Kidney (tissue), 14 donors: ENCODE results near the gene LARP1. TPM values are rescaled to one million over a fixed set of nuclear protein-coding genes. Genes with fewer than 3 reads are reported as not detected.

Experiments used
- DNase-seq, 5 donors: peaks; one replicate each; pipeline ENCODE4 v3.0.0-alpha.2; 2013 to 2020
- FAIRE-seq: peaks from 2 replicates; lab custom pipeline; 2012; peaks lifted over from hg19 to GRCh38; lab: Jason Lieb, UNC
- H3K27ac ChIP-seq, 2 donors: one replicate each; pipeline ENCODE4 v1.7.0; 2013; ENCODE audit warnings: low read depth in 2 of 2, low read length in 2 of 2, inconsistent platforms in 1 of 2
- H3K27me3 ChIP-seq: one replicate; pipeline ENCODE4 v1.7.1; 2013; ENCODE audit warnings: low read length, inconsistent platforms; ENCODE audit not compliant: control insufficient read depth, insufficient read depth
- H3K36me3 ChIP-seq, 3 donors: one replicate each; pipeline versions ENCODE4 v1.7.0 to v1.7.1; 2013; ENCODE audit warnings: low read length in 3 of 3, control low read depth in 1 of 3, inconsistent platforms in 1 of 3; ENCODE audit not compliant: insufficient read depth in 3 of 3, control insufficient read depth in 2 of 3
- H3K4me1 ChIP-seq, 3 donors: one replicate each; pipeline versions ENCODE4 v1.7.0 to v1.7.1; 2013; ENCODE audit warnings: low read length in 3 of 3, inconsistent platforms in 1 of 3, low read depth in 1 of 3; ENCODE audit not compliant: control insufficient read depth in 2 of 3, insufficient read depth in 2 of 3
- H3K4me3 ChIP-seq, 3 donors: one replicate each; pipeline versions ENCODE4 v1.7.0 to v1.8.1; 2013; ENCODE audit warnings: low read length in 3 of 3, control low read depth in 1 of 3, inconsistent platforms in 1 of 3
- H3K9ac ChIP-seq, 3 donors: one replicate each; pipeline versions ENCODE4 v1.7.0 to v1.7.1; 2013; ENCODE audit warnings: low read length in 3 of 3, control low read depth in 1 of 3, inconsistent platforms in 1 of 3
- H3K9me3 ChIP-seq, 3 donors: one replicate each; pipeline versions ENCODE4 v1.7.0 to v1.7.1; 2013; ENCODE audit warnings: low read length in 3 of 3, control low read depth in 1 of 3, inconsistent platforms in 1 of 3; ENCODE audit not compliant: control insufficient read depth in 2 of 3, insufficient read depth in 1 of 3
- intact Hi-C: fragments of 100-400 bp; cut with DNase I; formaldehyde crosslinking; loops from one replicate; pipeline ENCODE4 v1.11.1; 2022
- polyA plus RNA-seq: library from polyadenylated mRNA; stranded (reverse); fragments of 350-450 nt; fragmentation: Illumina TruSeq; extraction: RNeasy Lipid Tissue Mini Kit (QIAGEN cat#74804); gene quantifications from one replicate; pipeline ENCODE4 v1.2.3, GENCODE V29; 2014; ENCODE audit warnings: low read depth, low replicate concordance; ENCODE audit not compliant: insufficient read depth
- total RNA-seq: library from RNA; stranded (reverse); fragmentation: NEBNext Ultra II Directional; extraction: Animal tissue kit (Norgen Biotek cat#: 25700); gene quantifications from one replicate; pipeline ENCODE4 v1.2.1, GENCODE V29; 2021
- TF ChIP-seq, protein P1 (sequence below): IDR thresholded peaks from 3 replicates; pipeline ENCODE4 v1.5.1; 2012; ENCODE audit warnings: mild to moderate bottlenecking, moderate library complexity, borderline replicate concordance; ENCODE audit not compliant: insufficient read depth; ENCODE audit errors: extremely low read depth
- donor health status: control.
- donor health status: control.
- donor health status: control.
- donor health status: control.
- donor health status: control.
- donor health status: DM: yes; HTN: yes; CAD: no.
- donor health status: Normal renal cell carcinoma (clear cell type).

Gene LARP1
- total and polyA plus RNA-seq, 2 donors from 2014 or later: 25.2 to 155 TPM

DNA sequence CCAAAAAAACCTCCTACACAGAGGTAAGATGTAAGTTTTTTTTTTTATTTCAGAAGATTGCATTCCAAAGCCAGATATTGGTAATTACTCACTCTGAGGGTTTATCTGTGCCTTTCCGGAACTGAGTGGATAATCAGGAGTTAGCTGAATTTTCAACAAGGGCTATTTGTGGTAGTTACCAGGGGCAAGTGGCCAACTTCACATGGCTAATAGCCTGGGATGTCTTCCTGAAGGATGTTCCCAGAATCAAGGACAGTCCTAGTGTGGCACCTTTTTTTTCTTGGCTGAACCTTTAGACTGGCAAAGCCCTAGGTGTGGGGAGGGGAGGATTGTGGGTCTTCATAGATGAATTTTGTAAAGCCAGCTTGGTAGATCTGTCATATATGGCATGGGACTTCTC is 7.1 kb downstream of the LARP1 start:
- TF ChIP-seq, protein P1, sequence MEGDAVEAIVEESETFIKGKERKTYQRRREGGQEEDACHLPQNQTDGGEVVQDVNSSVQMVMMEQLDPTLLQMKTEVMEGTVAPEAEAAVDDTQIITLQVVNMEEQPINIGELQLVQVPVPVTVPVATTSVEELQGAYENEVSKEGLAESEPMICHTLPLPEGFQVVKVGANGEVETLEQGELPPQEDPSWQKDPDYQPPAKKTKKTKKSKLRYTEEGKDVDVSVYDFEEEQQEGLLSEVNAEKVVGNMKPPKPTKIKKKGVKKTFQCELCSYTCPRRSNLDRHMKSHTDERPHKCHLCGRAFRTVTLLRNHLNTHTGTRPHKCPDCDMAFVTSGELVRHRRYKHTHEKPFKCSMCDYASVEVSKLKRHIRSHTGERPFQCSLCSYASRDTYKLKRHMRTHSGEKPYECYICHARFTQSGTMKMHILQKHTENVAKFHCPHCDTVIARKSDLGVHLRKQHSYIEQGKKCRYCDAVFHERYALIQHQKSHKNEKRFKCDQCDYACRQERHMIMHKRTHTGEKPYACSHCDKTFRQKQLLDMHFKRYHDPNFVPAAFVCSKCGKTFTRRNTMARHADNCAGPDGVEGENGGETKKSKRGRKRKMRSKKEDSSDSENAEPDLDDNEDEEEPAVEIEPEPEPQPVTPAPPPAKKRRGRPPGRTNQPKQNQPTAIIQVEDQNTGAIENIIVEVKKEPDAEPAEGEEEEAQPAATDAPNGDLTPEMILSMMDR: no peak
- intact Hi-C loops: no loop called here
- no peak overlapping the region for H3K27ac ChIP-seq
- H3K9me3 ChIP-seq: no peaks in the 10 kb centered on the region
- peaks cover 3 to 37% (median 33%) of the 10 kb centered on the region in 3 donors for H3K4me1 ChIP-seq
- DNase-seq: no peak
- no peak for FAIRE-seq
- no peaks in the 10 kb centered on the region for H3K36me3 ChIP-seq
- H3K27me3 ChIP-seq: no peaks in the 10 kb centered on the region
- no peak overlapping the region for H3K9ac ChIP-seq
- H3K4me3 ChIP-seq: no peak overlapping the region

DNA sequence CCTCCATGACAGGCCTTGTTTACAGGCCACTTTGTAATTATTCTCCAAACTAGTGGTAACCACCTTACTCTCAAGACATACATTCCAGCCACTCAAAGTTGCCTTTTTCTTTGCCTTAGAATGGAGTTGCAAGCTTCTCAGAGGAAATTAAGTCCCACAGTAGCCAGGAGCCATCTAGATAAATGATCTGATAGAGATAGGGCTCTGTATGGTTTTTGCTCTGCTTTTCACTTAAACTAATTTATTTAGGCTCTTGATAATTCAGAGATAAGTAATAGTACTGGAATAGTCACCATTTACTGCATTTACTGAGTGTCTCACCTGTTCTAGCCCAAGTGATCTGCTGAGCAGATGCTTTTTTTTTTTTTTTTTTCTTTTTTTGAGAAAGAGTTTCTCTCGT is 7.5 kb downstream of the LARP1 start:
- Histone ChIP-seq H3K4me3 (no peak overlapping the region), H3K36me3 (no peaks in the 10 kb centered on the region), H3K4me1 (peaks cover 3 to 40% (median 36%) of the 10 kb centered on the region in 3 donors), H3K27ac (no peak overlapping the region), H3K27me3 (no peaks in the 10 kb centered on the region), H3K9ac (no peak overlapping the region), H3K9me3 (no peaks in the 10 kb centered on the region)
- TF ChIP-seq, protein P1: no peak
- FAIRE-seq (no peak), DNase-seq (no peak)
- intact Hi-C loops: no loop called here

DNA sequence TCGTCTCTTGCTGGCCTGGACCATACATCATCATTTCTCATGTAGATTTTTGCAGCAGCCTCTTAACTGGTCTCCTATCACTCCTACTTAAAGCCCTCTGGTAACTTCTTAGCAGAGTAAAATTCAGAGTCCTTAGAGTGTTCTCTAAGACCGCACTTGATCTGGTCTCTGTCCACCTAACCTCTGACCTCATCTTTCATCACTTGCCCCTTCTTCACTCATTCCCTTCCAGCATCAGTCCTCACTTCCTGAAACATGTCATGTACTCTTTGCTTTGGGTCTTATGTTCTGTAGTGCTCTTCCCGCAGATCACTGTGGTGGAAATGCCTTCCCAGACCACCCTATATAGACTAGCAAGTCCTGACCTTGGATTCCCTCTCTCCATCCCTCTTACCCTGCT is 9.8 kb downstream of the LARP1 start:
- H3K36me3 ChIP-seq: no peaks in the 10 kb centered on the region
- no peaks in the 10 kb centered on the region for H3K9me3 ChIP-seq
- TF ChIP-seq, protein P1: no peak
- peaks cover 0 to 44% (median 37%) of the 10 kb centered on the region in 3 donors for H3K4me1 ChIP-seq
- no peak overlapping the region for H3K4me3 ChIP-seq
- intact Hi-C loops: no loop called here
- no peak overlapping the region for H3K9ac ChIP-seq
- H3K27me3 ChIP-seq: no peaks in the 10 kb centered on the region
- no peak overlapping the region for H3K27ac ChIP-seq
- no peak for DNase-seq
- no peak for FAIRE-seq

DNA sequence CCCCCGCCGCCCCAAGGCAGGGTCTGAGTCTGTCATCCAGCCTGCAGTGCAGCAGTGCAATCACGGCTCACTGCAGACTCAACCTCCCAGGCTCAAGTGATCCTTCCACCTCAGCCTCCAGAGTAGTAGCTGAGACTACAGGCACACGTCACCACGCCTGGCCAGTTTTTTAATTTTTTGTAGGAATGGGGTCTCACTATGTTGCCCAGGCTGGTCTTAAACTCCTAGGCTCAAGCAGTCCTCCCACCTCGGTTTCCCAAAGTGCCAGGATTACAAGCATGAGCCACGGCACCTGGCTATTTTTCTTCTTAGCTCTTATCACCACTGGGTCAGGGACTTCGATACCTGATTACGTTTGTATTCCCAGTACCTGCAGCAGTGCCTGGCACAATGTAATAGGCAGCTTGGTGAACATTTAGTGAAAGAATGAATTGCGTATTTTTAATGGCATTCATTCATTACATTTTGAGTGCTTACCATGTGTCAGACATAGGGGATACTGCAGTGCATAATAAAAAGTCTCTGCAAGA is 10.3 kb downstream of the LARP1 start:
- no peak overlapping the region for H3K9ac ChIP-seq
- H3K27ac ChIP-seq: no peak overlapping the region
- DNase-seq (no peak), FAIRE-seq (no peak)
- TF ChIP-seq, protein P1: no peak
- intact Hi-C loops: no loop called here
- no peak overlapping the region for H3K4me3 ChIP-seq
- peaks cover 0 to 45% (median 41%) of the 10 kb centered on the region in 3 donors for H3K4me1 ChIP-seq
- H3K9me3 ChIP-seq: no peaks in the 10 kb centered on the region
- no peaks in the 10 kb centered on the region for H3K27me3 ChIP-seq
- no peaks in the 10 kb centered on the region for H3K36me3 ChIP-seq
